Stimulated activated CD4-positive, alpha-beta T cell treated with anti-CD3 and anti-CD28 coated beads, Interleukin-15, amount 100 ng/mL, for 48 hours (primary cell): ENCODE data around the gene HDHD5.

Experiments used
- DNase-seq, 2 donors: peaks; one replicate each; pipeline ENCODE4 v3.0.0-alpha.2; 2020; ENCODE audit warnings: low read depth in 2 of 2

Gene HDHD5

DNA sequence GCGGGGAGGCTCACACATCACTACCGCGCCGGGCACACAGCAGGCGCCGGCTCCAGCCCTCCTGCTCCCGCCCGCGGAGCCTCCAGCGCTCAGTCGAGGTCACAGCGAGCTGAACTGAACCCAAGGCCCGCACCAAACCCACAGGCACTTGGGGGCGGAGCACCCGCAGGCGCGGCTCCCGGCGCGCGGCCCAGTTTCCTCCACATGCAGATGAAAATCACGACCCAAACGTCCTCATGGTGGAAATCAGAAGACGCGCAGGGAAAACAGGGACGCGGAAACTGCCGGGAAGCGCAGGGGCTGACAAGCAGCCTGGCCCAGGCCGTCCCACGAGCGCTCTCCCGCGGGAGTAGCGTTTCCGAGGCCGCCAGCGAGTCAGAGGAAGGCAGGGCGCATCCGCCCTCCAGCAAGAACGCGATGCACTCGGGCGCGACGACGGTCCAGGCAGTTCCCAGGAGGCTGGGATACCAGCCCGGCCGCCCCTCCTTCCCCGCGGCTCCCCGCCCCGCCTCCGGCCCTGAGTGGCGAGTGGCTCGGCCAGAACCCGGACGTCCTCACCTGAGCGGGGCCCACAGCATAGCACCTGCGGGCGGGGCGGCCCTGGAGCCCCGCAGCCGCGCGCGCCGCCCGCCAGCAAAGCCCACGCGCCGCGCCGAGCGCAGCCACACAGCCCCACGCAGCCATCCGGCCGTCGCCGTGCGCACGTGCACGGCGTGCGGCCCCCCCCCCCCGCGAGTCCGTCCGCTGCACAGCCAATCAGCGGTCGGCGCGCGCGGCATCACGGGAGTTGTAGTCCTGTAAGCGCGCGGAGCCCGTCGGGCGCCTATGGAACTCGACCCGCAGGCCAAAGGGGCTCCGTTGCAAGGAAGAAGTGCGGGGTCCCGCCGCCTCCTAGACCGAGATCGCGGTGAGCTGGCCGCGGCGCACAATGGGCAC lies at the start of gene HDHD5:
Gene HDHD5, minus strand, starts transcription at position 710 of the 936 bp plus-strand sequence. Its CDS starts 26 bp downstream, at position 684.
- DNase-seq, result peak; percentile 81 to 84

DNA sequence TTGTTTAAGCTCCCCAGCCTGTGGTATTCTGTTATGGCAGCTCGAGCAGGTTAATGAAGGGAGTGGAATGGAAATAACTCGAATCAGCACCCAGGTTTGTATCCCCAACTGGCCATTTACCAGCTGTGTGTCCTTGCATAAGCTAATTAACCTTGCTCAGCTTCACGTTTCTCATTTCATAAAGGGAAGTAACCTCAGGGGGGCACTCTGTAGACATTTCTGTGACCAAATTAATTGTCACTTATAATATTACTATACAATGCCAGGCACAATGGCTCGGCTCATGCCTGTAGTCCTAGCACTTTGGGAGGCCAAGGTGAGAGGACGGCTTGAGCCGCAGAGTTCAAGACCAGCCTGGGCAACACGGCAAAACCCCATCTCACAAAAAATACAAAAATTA lies 46.4 kb upstream of the HDHD5 start:
- no peak for DNase-seq

DNA sequence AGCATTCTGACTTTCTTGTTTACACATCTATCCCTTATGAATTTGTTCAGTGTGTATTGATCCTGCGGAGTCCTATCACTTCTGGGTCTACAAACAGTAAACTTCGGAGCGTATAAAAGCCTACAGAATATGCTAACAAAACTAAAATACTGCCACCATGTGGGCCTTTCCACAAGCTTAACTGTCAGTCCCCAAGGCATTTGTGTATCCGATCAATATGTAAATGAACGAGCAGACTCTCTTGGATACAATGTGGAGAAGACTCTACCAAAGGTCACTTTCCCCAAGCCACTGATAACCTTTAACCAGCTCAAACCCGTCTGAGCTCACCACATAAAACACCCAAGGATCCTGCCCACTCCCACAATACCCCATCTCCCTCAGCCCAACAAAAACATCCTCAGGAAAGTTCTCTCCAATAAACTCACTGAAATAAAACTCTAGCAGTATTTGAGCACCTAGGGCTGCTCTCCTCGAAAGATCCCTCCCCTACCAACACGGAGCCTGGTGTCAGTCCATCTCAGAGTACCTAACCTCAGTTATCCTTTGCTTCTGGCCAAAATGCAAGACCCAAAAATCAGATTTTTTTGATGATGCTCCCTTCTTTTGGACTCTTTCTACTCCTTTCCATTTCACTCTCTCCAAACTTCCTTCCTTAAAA lies 42.3 kb upstream of the HDHD5 start:
- no peak for DNase-seq

DNA sequence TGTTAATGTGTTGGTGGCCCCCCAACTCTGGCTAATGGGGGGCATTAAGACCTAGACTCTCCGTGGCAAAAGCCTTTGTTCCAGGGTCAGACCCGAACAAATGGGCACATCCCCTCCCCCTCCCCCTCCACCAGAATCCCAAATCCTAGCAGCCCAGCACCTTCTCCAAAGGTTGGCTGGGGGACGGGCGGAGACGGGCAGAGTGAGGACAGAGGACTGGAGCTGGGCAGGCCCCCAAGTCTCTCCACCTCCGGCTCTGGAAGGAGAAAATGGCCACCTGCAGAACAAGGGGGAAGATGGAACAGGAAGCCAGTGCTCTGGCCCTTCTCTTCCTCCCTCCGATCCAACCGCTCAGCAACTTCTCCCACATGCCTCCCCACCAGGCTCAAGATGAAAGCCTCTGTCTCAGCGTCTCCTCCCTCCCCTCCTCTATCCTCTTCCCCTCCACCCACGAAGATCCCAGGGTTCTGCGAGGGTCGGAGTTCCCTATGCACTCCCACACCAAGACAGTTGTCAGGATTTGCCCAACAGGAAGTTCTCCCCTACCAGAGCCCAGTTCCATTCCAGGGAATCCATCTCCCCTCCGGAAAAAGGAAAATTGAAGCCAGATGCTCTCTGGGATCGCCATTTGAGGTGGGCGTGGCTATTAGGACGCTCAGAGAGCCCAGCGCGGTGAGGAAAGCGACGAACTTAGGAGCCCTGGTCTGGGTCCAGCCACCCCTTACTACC lies 40.1 kb upstream of the HDHD5 start:
- no peak for DNase-seq

DNA sequence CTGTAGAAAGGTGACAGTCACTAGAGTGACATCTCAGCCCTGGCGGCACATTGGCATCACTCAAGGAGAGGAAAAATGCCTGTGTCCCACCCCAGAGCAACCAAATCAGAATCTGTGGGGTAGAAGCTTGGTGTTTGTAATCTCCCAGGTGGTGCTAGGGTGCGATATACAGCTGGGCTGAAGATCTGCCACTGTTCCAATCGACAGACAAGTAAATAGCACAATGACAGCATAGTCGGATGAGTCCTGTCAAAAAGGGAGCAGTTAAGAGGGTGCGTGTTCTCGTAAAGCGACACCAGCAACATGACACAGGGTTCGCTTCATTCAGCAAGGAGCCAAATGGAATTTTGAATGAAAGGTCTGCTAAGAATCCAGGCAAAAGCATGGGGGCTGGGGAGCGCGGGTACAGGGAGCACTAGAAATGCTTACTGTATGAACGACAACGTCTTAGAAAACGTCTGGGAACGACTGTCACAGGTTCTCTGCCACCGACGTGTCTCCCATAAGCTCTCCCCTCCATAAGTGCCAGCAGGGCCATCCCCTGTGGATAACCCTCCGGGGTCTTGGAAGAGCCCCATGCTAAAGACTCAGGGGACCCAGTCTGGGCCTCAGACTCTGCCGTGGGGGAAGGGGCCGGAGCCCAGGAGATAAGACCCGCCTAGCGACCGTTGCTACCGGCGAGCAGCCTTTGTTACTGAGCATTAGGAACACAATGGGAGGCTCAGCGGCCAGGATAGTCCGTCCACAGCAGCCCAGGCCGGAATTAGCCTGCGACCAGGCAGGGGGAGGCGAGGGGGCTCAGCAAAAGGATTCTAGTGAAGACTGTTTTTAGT lies 39.3 kb upstream of the HDHD5 start:
- no peak for DNase-seq

DNA sequence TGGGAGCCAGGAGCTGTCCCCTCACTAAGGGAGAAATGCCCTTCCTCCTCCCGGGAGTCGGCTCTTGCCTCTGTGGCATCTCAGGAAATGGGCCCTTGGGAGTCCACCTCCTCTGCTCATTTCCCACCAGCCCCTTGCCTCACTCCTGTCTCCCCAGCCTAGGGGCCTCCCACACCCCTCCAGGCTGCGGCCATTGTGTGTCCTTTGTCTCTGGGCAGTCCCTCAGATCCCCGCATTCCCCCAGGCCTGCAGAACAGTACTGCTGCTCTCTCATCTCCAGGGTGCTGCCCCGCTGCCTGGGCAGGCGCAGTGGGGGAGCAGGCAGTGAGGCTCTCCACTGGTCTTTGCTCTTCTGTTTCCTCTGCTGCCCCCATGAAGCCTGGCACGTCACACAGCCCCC lies 35.1 kb upstream of the HDHD5 start:
- DNase-seq, result no peak

DNA sequence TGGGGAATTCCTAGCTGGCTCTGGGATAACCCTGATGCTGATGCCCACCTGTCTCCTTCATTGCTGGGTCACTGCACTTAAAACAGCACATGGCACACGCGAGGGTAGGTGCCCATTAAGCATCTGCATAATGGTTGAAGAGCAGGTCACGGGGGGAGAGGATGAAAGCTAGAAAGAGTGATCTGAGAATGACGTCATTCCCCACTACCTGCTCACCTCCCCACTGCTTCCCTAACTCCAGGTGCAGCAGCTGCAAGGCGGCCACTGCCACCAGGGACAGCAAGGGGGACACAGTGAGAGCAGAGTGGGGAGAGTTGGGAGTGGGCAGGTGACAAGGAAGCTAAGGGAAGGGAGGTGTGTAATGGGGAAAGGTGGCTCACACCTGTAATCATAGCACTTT lies 33.1 kb upstream of the HDHD5 start:
- no peak for DNase-seq

DNA sequence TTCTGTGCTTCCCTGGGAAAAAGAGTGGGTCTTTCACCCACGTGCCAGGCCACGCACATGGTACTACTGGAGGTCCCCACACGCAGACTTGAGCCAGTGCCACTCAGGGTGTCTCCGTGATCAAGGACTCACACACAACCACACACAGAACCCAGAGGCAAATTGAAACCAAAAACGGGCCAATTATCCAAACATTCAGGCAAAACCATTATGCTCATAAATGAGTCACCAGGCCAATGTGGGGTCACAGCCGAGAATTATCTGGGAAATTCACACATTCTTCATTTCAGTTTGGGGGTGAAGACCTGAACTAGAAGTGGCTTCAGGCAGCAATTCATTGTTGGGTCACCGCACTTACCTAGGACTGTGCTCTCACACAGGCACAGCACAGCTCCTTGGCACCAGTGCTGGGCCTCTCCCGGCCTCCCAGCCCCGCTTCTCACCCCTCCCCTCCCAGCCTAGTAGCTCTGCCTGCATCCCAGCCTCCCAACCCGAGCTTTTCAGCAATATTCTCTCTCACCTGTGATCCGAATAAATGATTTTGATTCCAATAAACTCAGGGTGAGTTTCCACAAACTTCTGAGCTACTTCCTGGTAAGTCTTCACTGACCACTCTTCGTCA lies 32.2 kb upstream of the HDHD5 start:
- DNase-seq, result no peak

DNA sequence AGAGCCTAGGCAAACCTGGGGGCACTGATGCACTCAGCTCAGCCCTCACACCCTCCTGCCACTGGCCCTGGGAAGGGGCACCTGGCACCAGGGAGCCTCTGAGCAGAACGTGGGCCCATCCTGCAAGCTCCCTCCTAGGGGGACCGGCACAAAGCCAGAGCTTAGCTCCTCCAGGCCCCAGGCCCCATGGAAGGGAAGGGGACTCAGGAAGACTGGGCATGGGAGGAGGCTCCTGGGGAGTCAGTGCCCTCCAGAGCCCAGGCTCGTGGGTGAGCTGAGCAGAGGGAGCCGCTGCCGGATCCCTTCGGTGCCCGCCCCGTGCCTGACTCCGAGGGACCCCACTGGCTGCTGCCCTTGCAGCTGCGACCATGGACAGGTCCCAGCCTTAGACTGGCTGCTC lies 31.6 kb upstream of the HDHD5 start:
- DNase-seq, result no peak

DNA sequence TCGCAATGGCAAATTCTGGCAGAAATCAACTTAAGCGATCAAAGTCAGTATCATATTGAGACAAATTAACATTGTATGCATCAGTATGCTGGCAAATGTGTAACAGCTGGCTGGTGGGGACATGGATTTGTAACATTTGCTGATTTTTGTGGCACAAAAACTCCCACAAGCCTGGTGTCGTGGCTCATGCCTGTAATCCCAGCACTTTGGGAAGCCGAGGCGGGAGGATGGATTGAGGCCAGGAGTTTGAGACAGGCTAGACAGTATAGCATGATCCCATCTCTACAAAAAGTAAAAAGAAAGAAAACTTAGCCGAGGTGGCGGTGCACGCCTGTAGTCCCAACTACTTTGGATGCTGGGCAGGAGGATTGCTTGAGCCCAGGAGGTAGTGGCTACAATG lies 17.6 kb upstream of the HDHD5 start:
- DNase-seq, result no peak

DNA sequence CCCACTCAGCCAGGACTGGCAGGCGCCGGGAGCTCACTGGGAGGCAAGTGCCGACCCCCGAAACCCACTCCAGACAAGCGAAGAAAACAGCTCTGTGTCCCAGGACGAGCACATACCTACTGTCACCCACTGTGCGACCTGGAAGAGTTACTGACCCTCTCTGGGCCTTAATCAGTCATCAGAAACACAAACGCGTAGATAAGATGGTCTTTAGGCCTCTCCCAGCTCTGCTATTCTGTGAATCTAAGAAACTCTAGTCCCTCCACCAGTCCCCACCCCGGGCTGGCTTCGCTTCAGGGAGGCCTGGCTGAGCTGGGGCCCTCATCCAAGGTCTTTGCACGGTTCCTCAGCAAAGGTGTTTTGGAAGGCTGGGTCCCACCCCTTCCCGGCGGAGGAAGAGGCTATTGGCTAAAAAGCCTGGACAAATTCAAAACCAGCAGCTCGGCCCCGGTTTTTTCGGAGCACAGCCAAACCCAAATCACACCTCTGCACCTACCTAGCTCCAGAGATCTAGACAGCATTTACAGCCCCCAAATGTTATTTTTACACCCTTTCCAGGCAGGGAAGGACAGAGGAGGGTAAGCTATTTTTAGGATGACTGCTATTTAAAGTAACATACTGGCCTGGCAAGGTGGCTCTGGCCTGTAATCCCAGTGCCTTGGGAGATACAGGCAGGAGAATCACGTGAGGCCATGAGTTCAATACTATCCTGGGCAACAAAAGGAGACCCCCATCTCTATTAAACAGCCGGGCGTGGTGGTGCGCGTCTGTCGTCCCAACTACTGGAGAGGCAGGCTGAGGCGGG lies 13.2 kb upstream of the HDHD5 start:
- no peak for DNase-seq

DNA sequence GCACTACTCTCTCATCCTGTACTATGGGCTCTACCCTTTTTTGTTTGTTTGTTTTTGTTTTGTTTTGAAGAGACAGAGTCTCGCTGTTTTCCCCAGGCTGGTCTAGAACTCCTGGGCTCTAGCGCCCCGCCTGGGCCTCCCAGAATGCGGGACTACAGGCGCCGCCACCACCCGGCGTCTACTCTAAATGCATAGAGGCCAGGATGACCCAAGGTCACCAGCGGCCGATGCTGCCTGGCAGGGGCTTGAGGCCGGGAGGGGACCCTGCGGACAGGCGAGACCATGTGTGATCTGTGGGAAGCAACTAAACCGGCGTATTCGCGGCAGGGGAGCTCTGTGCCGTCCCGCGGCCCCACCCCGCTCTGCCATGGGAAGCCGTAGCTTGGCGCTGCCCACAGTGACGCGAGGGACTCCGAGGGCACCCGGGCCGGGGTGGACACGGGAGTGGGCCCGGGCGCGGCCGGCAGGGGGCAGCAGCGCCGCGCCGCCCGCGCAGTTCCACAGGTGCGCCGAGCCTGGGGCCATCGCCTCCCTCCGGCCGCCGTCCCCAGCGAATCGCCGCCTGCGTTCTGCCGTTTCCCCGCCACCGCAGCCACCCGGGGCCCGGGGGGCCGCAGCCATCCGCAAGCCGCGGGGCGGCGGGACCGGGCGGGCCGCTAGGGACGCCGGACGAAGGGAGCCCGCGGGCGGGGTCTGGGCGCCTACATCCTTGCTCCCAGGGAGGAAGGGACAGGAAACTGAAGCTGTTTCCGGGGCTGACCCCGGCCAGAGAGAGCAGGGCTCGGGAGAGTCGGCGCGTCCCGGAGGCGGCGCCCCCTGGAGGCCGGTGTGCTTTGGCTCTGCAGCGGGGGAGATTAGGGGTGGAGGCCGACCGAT lies 12.3 kb upstream of the HDHD5 start:
- peak; percentile 73 to 85 for DNase-seq

DNA sequence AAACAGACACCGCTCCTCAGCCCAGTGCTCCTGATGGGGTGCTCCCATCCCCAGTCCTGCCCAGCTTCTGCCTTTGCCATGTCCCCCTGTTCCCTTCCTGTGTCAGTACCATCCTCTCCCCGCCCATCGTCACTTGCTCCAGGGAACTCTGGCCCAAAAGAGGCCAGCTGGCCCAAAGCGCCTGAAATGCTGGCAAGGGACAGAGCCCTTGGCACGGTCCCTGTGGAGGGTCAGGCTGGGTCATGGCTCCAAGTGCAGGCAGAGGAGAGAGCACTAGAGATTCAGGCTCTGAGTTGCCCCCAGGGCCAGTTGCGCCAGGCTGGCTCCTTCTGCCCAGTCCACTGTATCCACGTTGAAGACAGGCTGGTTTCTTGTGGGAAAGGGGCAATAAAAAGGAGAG lies 8.4 kb upstream of the HDHD5 start:
- DNase-seq, result no peak

DNA sequence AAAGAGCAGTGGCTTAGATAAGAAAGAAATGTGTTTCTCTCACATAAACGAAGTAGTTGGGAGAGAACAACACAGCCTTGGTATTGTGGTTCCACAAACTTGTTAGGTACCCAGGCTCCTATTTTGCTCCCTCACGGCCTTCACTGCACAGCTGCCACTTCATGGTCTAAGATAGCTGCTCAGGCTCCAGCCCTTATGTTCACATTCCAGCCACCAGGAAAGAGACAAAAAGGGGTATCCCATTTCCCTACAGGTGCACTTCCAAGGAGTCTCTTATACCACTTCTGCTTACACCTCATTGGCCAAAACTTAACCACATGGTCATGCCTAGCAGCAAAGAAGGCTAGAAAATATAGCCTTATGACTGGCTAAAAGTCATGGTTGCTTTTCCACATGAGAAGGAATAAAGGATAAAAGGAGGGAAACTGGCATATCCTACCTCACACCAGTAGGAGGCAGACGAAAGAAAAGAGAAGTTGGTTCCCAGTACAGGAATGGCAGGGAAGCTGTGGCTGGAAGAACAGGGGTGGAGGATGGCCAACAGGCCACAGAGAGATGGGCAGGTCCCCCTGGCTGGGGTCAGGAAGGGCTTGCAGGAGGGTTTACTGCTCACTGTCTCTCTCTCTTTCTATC lies 5.4 kb upstream of the HDHD5 start:
- DNase-seq, result no peak

DNA sequence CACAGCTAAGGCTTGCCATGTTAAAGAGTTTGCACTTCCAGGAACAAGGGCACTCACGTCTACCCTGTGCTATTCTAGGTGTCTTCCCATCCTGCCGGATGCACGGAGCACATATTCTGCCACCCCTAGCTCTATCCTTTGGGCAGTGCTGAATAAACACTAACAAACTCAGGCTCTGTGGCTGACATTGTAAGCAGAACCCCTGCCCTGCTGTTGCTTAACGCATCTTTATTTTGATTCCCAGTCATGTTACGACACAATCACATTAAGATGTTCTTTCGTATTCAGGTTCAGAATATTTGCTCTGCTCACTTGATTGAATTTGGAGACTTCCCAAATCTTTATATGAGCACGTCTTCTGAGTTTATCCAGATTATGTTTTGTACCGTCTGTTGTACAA lies 3.7 kb upstream of the HDHD5 start:
- no peak for DNase-seq

DNA sequence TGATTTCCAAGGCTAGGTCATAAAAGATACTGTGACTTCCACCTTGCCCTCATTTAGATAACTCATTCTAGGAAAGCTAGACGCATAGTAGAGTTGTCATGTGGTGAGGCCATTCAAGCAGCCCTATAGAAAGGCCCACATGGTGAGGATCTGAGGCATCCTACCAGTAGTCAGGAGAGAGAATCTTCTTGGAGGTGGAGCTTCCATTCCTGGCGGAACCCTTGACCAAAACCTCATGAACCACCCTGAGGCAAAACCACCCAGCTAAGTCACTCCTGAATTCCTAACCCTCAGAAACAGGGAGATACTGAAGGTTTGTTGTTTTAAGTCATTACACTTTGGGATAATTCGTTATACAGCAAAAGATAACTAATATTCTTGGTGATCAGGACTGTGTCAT lies 2.9 kb upstream of the HDHD5 start:
- DNase-seq, result no peak

DNA sequence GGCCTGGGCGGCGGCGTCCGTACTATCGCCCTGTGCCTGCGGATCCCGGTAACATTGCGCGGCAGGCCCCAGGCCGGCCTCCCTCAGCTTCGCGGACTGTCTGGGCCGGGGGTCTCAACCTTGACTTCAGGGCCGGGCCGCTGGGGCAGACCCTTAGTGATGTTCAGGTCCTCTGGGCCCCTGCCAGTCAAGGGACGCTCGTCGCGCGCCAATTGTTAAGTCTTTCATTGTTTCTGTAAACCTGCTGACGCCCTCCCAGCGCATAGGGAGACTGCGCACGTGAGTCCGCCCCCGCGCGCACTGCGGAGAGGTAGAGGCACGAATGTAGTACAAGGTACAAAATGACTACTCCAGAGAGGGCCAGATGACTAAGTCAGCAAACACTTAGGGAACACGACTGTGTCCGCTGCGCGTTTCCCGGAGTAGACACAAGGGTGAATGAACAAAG lies 451 bp upstream of the HDHD5 start:
- DNase-seq, result peak; percentile 70 to 72

DNA sequence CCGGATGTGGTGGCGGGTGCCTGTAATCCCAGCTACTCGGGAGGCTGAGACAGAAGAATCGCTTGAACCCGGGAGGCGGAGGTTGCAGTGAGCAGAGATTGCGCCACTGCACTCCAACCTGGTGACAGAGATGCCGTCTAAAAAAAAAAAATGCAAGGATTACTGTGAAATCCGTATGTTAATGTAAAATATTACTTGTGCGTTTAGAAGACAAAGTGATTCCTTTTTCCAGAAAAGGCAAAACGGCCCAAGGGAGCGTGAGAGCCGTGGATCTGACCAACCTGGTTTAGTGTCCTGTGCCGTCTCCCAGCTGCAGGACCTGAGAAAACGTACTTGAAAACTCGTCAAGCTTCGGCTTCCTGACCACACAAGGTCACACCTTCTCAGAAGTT lies 905 bp downstream of the HDHD5 start:
- DNase-seq, result no peak

DNA sequence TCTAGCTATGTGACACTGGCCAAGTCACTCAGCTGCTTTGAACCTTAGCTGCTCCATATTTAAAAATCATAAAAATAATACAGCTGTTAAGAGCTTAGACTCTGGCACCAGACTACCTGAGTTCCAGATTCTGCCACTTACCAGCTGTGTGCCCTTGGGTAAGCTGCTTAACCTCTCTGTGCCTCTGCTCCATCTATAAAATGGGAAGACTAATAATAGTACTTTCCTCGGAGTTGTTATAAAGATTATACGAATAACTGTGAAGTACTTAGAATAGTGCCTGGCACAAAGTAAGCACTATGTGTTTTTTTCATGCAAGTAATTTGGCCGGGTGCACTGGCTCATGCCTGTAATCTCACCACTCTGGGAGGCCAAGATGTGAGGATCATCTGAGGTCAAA lies 1.4 kb downstream of the HDHD5 start:
- DNase-seq, result no peak
